ENCODE data around the gene PTPN6.

DNA sequence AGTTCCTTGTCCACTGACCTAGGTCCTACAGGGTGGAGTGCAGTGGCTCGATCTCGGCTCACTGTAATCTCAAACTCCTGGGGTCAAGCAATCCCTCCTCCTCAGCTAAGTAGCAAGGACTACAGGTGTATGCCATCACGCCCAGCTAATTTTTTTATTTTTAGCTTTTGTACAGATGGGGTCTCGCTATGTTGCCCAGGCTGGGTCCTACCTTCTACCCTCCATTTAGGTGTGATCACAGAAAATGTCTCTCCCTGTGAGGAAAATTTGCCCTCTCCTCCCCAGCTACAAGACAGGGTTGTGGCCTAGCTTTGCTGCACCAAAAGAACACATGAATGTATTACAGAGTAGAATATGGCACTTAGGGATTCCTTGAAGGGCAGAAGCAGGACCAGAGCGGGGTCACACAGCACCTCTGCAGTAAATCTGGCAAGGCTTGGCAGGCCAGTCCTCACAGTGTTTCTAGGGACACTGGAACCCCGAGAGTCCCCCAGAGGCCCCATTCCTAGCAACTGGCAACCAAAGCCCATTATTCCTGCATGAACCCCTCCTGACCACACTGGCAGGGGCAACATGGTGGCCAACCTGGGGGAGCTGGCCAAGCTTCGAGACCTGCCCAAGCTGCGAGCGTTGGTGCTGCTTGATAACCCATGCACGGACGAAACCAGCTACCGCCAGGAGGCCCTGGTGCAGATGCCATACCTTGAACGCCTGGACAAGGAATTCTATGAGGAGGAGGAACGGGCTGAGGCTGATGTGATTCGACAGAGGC lies 38.8 kb upstream of the PTPN6 start:
- TF ChIP-seq, protein P1, sequence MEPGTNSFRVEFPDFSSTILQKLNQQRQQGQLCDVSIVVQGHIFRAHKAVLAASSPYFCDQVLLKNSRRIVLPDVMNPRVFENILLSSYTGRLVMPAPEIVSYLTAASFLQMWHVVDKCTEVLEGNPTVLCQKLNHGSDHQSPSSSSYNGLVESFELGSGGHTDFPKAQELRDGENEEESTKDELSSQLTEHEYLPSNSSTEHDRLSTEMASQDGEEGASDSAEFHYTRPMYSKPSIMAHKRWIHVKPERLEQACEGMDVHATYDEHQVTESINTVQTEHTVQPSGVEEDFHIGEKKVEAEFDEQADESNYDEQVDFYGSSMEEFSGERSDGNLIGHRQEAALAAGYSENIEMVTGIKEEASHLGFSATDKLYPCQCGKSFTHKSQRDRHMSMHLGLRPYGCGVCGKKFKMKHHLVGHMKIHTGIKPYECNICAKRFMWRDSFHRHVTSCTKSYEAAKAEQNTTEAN (CRISPR knock-in tag; conservative IDR thresholded peaks at IDR 0.05): no peak
- TF ChIP-seq, protein P2, sequence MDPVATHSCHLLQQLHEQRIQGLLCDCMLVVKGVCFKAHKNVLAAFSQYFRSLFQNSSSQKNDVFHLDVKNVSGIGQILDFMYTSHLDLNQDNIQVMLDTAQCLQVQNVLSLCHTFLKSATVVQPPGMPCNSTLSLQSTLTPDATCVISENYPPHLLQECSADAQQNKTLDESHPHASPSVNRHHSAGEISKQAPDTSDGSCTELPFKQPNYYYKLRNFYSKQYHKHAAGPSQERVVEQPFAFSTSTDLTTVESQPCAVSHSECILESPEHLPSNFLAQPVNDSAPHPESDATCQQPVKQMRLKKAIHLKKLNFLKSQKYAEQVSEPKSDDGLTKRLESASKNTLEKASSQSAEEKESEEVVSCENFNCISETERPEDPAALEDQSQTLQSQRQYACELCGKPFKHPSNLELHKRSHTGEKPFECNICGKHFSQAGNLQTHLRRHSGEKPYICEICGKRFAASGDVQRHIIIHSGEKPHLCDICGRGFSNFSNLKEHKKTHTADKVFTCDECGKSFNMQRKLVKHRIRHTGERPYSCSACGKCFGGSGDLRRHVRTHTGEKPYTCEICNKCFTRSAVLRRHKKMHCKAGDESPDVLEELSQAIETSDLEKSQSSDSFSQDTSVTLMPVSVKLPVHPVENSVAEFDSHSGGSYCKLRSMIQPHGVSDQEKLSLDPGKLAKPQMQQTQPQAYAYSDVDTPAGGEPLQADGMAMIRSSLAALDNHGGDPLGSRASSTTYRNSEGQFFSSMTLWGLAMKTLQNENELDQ (CRISPR knock-in tag; IDR thresholded peaks at IDR 0.05; ENCODE audit: borderline replicate concordance): no peak
- TF ChIP-seq STAG1 (CRISPR knock-in tag; IDR thresholded peaks at IDR 0.05) (no peak), ZKSCAN5 (CRISPR knock-in tag; IDR thresholded peaks at IDR 0.05) (no peak), ZNF274 (CRISPR knock-in tag; IDR thresholded peaks at IDR 0.05) (no peak), YY1 (IDR thresholded peaks at IDR 0.05; ENCODE audit: insufficient read depth, insufficient replicate concordance, low read depth, low read length) (no peak), CHCHD3 (CRISPR knock-in tag; IDR thresholded peaks at IDR 0.05) (no peak)
- TF ChIP-seq, protein P3, sequence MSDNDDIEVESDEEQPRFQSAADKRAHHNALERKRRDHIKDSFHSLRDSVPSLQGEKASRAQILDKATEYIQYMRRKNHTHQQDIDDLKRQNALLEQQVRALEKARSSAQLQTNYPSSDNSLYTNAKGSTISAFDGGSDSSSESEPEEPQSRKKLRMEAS (IDR thresholded peaks at IDR 0.05): no peak
